Activated CD4-positive, alpha-beta T cell treated with anti-CD3 and anti-CD28 coated beads, Interleukin-2, amount 50 U/mL, for 4 hours (primary cell): ENCODE measurements around the gene OR4A15.

Source experiments
- DNase-seq, 2 experiments: peaks; one replicate each; pipeline ENCODE4 v3.0.0-alpha.2; 2020

OR4A15 gene

DNA sequence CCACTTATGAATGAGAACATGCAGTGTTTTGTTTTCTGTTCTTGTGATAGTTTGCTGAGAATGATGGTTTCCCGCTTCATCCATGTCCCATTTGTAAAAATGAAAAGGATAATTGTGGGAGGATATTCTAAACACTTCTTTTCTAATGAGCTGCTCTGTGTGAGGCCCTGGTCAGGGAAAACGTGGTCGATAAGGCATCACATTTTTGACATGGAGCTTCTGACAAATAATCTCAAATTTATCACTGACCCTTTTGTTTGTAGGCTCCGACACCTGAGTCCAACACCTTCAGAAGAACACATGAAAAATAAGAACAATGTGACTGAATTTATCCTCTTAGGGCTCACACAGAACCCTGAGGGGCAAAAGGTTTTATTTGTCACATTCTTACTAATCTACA lies at the start of gene OR4A15:
TSS of gene OR4A15 (plus strand) at position 301 of the 400 bp plus-strand sequence. CDS start at position 301, 0 bp downstream.
- no peak for DNase-seq

DNA sequence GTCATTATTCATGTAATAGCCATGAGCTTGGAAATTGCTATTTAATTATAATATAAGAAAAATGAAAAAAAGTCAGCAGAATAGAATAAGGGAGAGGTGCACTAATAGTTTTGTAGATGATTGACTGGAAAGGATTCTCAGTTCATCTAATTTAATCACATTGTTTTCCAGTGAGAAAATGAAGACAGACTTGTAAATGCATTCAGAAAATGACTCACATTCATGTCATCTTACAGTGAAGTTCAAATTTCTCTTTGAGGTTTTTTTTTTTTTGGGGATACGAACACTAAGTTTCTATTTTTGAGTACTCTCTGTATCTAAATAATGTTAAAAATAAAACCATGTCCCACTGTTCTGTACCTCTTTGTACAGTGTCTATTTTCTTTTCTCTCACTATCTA lies 43.3 kb upstream of the OR4A15 start:
- DNase-seq, result no peak

DNA sequence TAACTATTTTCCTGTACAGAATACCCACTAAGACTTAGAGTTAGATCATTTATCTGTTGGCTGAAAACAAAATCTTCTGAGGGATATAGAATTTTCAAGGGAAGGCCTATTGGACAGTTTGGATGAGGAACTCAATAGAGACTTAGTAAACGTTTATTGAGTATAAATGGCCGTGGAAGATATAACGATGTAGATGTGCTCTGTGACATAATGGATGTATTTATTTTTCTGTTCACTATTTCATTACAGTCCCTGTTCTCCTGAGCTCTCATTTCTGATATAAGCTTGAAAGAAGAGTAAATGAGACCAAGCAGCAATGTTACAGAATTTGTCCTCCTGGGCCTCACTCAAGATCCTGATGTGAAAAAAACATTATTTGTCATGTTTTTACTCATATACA lies 24.9 kb upstream of the OR4A15 start, which contains the start of gene OR4A16:
TSS of gene OR4A16 (plus strand) at position 301 of the 400 bp plus-strand sequence. CDS start at position 301, 0 bp downstream.
- no peak for DNase-seq

DNA sequence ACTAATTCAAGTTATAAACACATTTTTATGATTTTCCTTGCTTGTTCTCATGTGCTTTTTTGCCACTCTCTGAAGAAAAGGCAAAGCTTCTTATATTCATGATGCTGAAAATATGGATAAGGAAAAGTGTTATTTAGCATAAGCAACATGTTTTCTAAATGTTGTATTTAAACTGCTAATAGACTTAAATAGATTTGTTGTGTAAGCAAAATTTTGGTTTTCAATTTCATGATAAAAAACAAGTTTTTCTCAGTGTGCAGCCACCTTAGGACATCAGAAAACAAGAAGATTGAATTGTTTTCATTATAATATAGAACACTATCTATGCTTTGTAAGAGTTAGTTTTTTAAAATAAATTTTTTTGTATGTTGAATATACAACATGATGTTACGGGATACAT lies 22.5 kb upstream of the OR4A15 start:
- DNase-seq, result no peak

DNA sequence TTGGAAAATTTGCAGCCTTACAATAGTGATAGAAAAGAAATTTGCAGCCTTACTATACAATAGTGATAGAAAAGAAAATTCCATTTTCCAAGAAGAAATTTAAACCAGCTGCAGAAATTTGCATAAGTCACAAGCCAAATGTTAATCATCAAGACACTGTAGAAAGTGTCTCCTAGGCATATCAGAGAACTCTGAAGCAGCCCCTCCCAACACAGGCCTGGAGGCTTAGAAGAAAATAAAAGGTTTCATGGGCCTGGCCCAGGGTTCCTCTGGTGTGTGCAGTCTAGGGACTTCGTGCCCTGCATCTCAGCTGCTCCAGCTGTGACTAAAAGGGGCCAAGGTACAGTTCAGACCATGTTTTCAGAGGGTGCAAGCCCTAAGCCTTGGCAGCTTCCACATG lies 18.7 kb upstream of the OR4A15 start:
- no peak for DNase-seq

DNA sequence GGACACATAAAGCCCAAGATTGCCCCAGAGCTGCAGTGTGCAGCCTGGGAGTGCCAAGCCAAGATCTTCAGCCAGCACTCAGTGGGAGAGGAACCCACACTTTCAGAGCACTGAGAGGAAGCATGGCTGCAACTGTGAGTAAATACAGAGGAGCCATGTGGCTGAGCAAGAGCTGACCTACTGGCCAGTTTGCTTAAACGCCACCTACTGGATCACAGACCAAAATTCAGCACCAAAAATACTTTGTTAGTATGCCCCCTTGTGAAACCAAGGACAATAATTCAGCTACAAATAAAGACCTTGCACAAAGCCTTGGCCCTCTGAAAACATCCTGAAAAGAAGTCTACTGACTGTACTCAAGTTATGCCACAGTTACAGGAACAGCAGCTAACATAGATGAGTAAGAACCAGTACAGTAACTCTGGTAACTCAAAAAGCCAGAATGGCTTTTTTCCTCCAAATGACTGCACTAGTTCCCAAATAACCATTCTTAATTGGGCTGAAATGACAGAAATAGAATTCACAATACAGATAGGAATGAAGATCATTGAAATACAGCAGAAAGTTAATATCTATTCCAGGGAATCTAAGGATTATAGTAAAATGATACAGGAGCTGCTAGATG lies 10.1 kb upstream of the OR4A15 start:
- no peak for DNase-seq

DNA sequence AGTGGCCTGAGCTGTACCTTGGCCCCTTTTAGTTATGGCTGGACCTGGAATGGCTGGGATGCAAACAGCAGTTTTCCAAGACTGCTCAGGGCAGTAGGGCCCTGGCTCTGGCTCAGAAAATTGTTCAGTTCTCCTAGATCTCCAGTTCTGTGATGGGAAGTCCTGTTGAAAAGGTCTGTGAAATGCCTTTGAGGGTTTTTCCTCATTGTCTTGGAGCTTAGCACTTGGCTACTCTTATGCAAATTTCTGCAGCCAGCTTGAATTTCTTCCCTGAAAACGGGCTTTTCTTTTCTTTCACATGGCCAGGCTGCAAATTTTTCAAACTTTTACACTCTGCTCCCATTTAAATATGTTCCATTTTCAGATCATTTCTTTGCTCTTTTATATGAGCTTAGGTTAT lies 33.2 kb downstream of the OR4A15 start:
- no peak for DNase-seq
